Measurements from ENCODE around the gene DHRS1.
A peak's percentile ranks its signal among the peaks of the same experiment; 100 is the strongest.

DHRS1 gene

GRCh38 chr14:24282736-24283135 lies 16.8 kb downstream of the DHRS1 start:
- DNase-seq (ENCODE audit: low read depth), result no peak

GRCh38 chr14:24281636-24282035 lies 17.9 kb downstream of the DHRS1 start:
- DNase-seq (ENCODE audit: low read depth), result no peak

GRCh38 chr14:24280797-24281460 lies 18.7 kb downstream of the DHRS1 start:
- DNase-seq (ENCODE audit: low read depth), result peak; percentile 54

GRCh38 chr14:24279301-24280186 lies 20.0 kb downstream of the DHRS1 start:
- DNase-seq (ENCODE audit: low read depth), result no peak

GRCh38 chr14:24278424-24278823 lies 21.2 kb downstream of the DHRS1 start:
- DNase-seq (ENCODE audit: low read depth), result no peak

GRCh38 chr14:24277606-24278321 lies 21.8 kb downstream of the DHRS1 start:
- DNase-seq (ENCODE audit: low read depth), result no peak

GRCh38 chr14:24277071-24277470 lies 22.5 kb downstream of the DHRS1 start:
- no peak for DNase-seq (ENCODE audit: low read depth)

- DNase-seq (ENCODE audit: low read depth), result no peak
Observed at GRCh38 chr14:24274101-24274543, 25.5 kb downstream of the DHRS1 start.

- no peak for DNase-seq (ENCODE audit: low read depth)
Observed at GRCh38 chr14:24273422-24273998, 26.1 kb downstream of the DHRS1 start.

- DNase-seq (ENCODE audit: low read depth), result no peak
Observed at GRCh38 chr14:24272467-24272866, 27.1 kb downstream of the DHRS1 start.

GRCh38 chr14:24271834-24272263 lies 27.7 kb downstream of the DHRS1 start:
- DNase-seq (ENCODE audit: low read depth), result no peak

GRCh38 chr14:24271134-24271833 lies 28.3 kb downstream of the DHRS1 start, which contains the start of gene RABGGTA:
Gene RABGGTA (minus strand): TSS chr14:24271597. CDS start chr14:24271115, 482 bp downstream.
- DNase-seq (ENCODE audit: low read depth), result peak; percentile 64

- no peak for DNase-seq (ENCODE audit: low read depth)
Observed at GRCh38 chr14:24270537-24271133, 28.9 kb downstream of the DHRS1 start.

- DNase-seq (ENCODE audit: low read depth), result no peak
Observed at GRCh38 chr14:24269910-24270536, 29.6 kb downstream of the DHRS1 start.

- DNase-seq (ENCODE audit: low read depth), result no peak
Observed at GRCh38 chr14:24269368-24269767, 30.2 kb downstream of the DHRS1 start.

GRCh38 chr14:24268225-24268624 lies 31.4 kb downstream of the DHRS1 start:
- no peak for DNase-seq (ENCODE audit: low read depth)

- no peak for DNase-seq (ENCODE audit: low read depth)
Observed at GRCh38 chr14:24267516-24267915, 32.1 kb downstream of the DHRS1 start.

- no peak for DNase-seq (ENCODE audit: low read depth)
Observed at GRCh38 chr14:24266344-24267244, 33.0 kb downstream of the DHRS1 start.

- no peak for DNase-seq (ENCODE audit: low read depth)
Observed at GRCh38 chr14:24264298-24264697, 35.3 kb downstream of the DHRS1 start.
